ENCODE data around the gene ERBB4. TPM values are rescaled to one million over a fixed set of nuclear protein-coding genes. Genes with fewer than 3 reads are reported as not detected.
"Not testable (repeated sequence)": the region's sequence is repeated elsewhere in the genome, so short reads cannot be mapped to it uniquely, and the experiment has no call there.

ERBB4 gene
- total RNA-seq, 1 experiment from 2014 or later, result not detected

- Mint-ChIP-seq H3K9me3 (ENCODE audit: unreplicated experiment) (no peaks in the 10 kb centered on the region), H3K27ac (ENCODE audit: low read depth, unreplicated experiment) (no peak overlapping the region), H3K27me3 (ENCODE audit: insufficient read depth, unreplicated experiment) (peaks cover 17% of the 10 kb centered on the region), H3K36me3 (ENCODE audit: insufficient read depth, unreplicated experiment) (no peaks in the 10 kb centered on the region), H3K4me1 (ENCODE audit: insufficient read depth, unreplicated experiment) (no peaks in the 10 kb centered on the region), H3K4me3 (ENCODE audit: unreplicated experiment) (no peak overlapping the region)
- no TSS peak for BruUV-seq (replicated peaks)
- ChIA-PET POLR2A (no interaction called here), CTCF (no interaction called here)
- TF ChIP-seq, protein P1, sequence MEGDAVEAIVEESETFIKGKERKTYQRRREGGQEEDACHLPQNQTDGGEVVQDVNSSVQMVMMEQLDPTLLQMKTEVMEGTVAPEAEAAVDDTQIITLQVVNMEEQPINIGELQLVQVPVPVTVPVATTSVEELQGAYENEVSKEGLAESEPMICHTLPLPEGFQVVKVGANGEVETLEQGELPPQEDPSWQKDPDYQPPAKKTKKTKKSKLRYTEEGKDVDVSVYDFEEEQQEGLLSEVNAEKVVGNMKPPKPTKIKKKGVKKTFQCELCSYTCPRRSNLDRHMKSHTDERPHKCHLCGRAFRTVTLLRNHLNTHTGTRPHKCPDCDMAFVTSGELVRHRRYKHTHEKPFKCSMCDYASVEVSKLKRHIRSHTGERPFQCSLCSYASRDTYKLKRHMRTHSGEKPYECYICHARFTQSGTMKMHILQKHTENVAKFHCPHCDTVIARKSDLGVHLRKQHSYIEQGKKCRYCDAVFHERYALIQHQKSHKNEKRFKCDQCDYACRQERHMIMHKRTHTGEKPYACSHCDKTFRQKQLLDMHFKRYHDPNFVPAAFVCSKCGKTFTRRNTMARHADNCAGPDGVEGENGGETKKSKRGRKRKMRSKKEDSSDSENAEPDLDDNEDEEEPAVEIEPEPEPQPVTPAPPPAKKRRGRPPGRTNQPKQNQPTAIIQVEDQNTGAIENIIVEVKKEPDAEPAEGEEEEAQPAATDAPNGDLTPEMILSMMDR (IDR thresholded peaks at IDR 0.05; ENCODE audit: unreplicated experiment), result no peak
- intact Hi-C loops (cut with micrococcal nuclease), result no loop called here
- no peak for DNase-seq (ENCODE audit: unreplicated experiment)
Observed at GRCh38 chr2:212022966-212023365, 515.6 kb downstream of the ERBB4 start.

DNA sequence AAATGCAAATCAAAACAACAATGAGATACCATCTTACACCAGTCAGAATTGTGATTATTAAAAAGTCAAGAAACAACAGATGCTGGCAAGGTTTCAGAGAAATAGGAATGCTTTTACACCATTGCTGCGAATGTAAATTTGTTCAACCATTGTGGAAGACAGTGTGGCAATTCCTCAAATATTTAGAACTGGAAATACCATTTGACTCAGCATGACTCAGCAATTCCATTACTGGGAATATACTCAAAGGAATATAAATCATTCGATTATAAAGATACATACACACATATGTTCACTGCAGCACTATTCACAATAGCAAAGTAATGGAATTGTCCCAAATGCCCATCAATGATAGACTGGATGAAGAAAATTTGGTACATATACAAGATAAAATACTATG is 516.7 kb downstream of the ERBB4 start:
- peak; percentile 36 for DNase-seq (ENCODE audit: unreplicated experiment)
- no peaks in the 10 kb centered on the region for H3K36me3 Mint-ChIP-seq (ENCODE audit: insufficient read depth, unreplicated experiment)
- H3K4me1 Mint-ChIP-seq (ENCODE audit: insufficient read depth, unreplicated experiment), result no peaks in the 10 kb centered on the region
- H3K9me3 Mint-ChIP-seq (ENCODE audit: unreplicated experiment), result no peaks in the 10 kb centered on the region
- peaks cover 17% of the 10 kb centered on the region for H3K27me3 Mint-ChIP-seq (ENCODE audit: insufficient read depth, unreplicated experiment)
- BruUV-seq (replicated peaks), result no TSS peak
- no peak overlapping the region for H3K27ac Mint-ChIP-seq (ENCODE audit: low read depth, unreplicated experiment)
- intact Hi-C loops (cut with micrococcal nuclease), result no loop called here
- POLR2A ChIA-PET, result no interaction called here
- TF ChIP-seq, protein P1 (IDR thresholded peaks at IDR 0.05; ENCODE audit: unreplicated experiment), result no peak
- CTCF ChIA-PET, result no interaction called here
- H3K4me3 Mint-ChIP-seq (ENCODE audit: unreplicated experiment), result no peak overlapping the region

GRCh38 chr2:212015588-212015987 is 523.0 kb downstream of the ERBB4 start:
- H3K4me1 Mint-ChIP-seq (ENCODE audit: insufficient read depth, unreplicated experiment), result no peaks in the 10 kb centered on the region
- intact Hi-C loops (cut with micrococcal nuclease), result no loop called here
- CTCF ChIA-PET, result no interaction called here

GRCh38 chr2:212013626-212014025 is 525.0 kb downstream of the ERBB4 start:
- BruUV-seq (replicated peaks), result no TSS peak
- POLR2A ChIA-PET, result no interaction called here
- Mint-ChIP-seq H3K4me3 (ENCODE audit: unreplicated experiment) (no peak overlapping the region), H3K27ac (ENCODE audit: low read depth, unreplicated experiment) (no peak overlapping the region), H3K27me3 (ENCODE audit: insufficient read depth, unreplicated experiment) (no peaks in the 10 kb centered on the region), H3K9me3 (ENCODE audit: unreplicated experiment) (no peaks in the 10 kb centered on the region), H3K36me3 (ENCODE audit: insufficient read depth, unreplicated experiment) (no peaks in the 10 kb centered on the region), H3K4me1 (ENCODE audit: insufficient read depth, unreplicated experiment) (no peaks in the 10 kb centered on the region)
- TF ChIP-seq, protein P1 (IDR thresholded peaks at IDR 0.05; ENCODE audit: unreplicated experiment), result no peak
- intact Hi-C loops (cut with micrococcal nuclease), result no loop called here
- CTCF ChIA-PET, result interaction anchor here (0.5 to 0.9 kb wide), 2 partner anchors 12 to 327 kb away, joined by 3 to 5 read pairs; no protein-coding TSS in a partner anchor
- no peak for DNase-seq (ENCODE audit: unreplicated experiment)

More at GRCh38 chr2:212015588-212015987, 523.0 kb downstream of the ERBB4 start:
- H3K4me3 Mint-ChIP-seq (ENCODE audit: unreplicated experiment), result no peak overlapping the region
- no peaks in the 10 kb centered on the region for H3K36me3 Mint-ChIP-seq (ENCODE audit: insufficient read depth, unreplicated experiment)
- TF ChIP-seq, protein P1 (IDR thresholded peaks at IDR 0.05; ENCODE audit: unreplicated experiment), result no peak
- no peaks in the 10 kb centered on the region for H3K9me3 Mint-ChIP-seq (ENCODE audit: unreplicated experiment)
- no peak overlapping the region for H3K27ac Mint-ChIP-seq (ENCODE audit: low read depth, unreplicated experiment)
- BruUV-seq (replicated peaks), result no TSS peak
- DNase-seq (ENCODE audit: unreplicated experiment), result no peak
- POLR2A ChIA-PET, result no interaction called here
- no peaks in the 10 kb centered on the region for H3K27me3 Mint-ChIP-seq (ENCODE audit: insufficient read depth, unreplicated experiment)

GRCh38 chr2:212010305-212010704 is 528.3 kb downstream of the ERBB4 start:
- intact Hi-C loops (cut with micrococcal nuclease); DNase-seq (ENCODE audit: unreplicated experiment); H3K36me3 Mint-ChIP-seq (ENCODE audit: insufficient read depth, unreplicated experiment); BruUV-seq (replicated peaks); H3K27ac Mint-ChIP-seq (ENCODE audit: low read depth, unreplicated experiment); H3K9me3 Mint-ChIP-seq (ENCODE audit: unreplicated experiment); POLR2A ChIA-PET; H3K4me3 Mint-ChIP-seq (ENCODE audit: unreplicated experiment); H3K4me1 Mint-ChIP-seq (ENCODE audit: insufficient read depth, unreplicated experiment); H3K27me3 Mint-ChIP-seq (ENCODE audit: insufficient read depth, unreplicated experiment): not testable (repeated sequence)
- CTCF ChIA-PET, result interaction anchor here (0.7 to 1.1 kb wide), 2 partner anchors 188 to 557 kb away, joined by 3 read pairs; no protein-coding TSS in a partner anchor
